Ovary (tissue), 3 donors: ENCODE results near the gene MMP24OS.

Experiments
- CTCF ChIP-seq, 3 donors: fragments of 450-650 bp in 2 of 3; fragments of 200-600 bp in 1 of 3; IDR thresholded peaks; one replicate each; pipeline versions ENCODE4 v1.5.1 to v1.8.0; 2016 to 2022; ENCODE audit warnings: antibody characterized with exemption in 3 of 3, mild to moderate bottlenecking in 1 of 3
- EP300 ChIP-seq: sonication (generic); formaldehyde crosslinking; IDR thresholded peaks from one replicate; pipeline ENCODE4 v1.6.1; 2017; ENCODE audit warnings: antibody characterized with exemption
- POLR2A ChIP-seq: fragments of 450-650 bp; IDR thresholded peaks from one replicate; pipeline ENCODE4 v1.6.1; 2017; ENCODE audit warnings: antibody characterized with exemption, mild to moderate bottlenecking, moderate library complexity
- donor health status: DM: no; HTN: no; CAD: no.

- no peak for TF ChIP-seq POLR2A
- no peak for TF ChIP-seq CTCF (IDR thresholded peaks at IDR 0.05)
- TF ChIP-seq EP300: no peak
These were observed 31.2 kb downstream of the MMP24OS start for GRCh38 chr20:35246723-35247122.
